Activated naive CD8-positive, alpha-beta T cell treated with anti-CD3 and anti-CD28 coated beads, Interleukin-2, amount 10 ng/mL, durations not matched to agents 7 days and 5 days (primary cell): ENCODE results near the gene CLSTN2. TPM values are rescaled to one million over a fixed set of nuclear protein-coding genes. Genes with fewer than 3 reads are reported as not detected.

Source experiments
- ATAC-seq: fragments of 150-1000 bp; cut with Tn5 transposase; one replicate; pipeline ENCODE4 v1.10.0; 2021; ENCODE audit warnings: low read depth, moderate library complexity
- POLR2A ChIA-PET: fragments of 350-600 bp; sonication (Branson Sonifier 250); formaldehyde crosslinking; loops from one replicate; lab custom pipeline; 2021; ENCODE audit warnings: antibody characterized with exemption; lab: Charles Lee
- DNase-seq: peaks from one replicate; pipeline ENCODE4 v3.0.0; 2021
- H3K27ac Mint-ChIP-seq: one replicate; pipeline ENCODE4 v1.8.0; 2022; ENCODE audit warnings: mild to moderate bottlenecking, mixed read lengths
- H3K27me3 Mint-ChIP-seq: one replicate; pipeline ENCODE4 v1.8.0; 2022; ENCODE audit warnings: mild to moderate bottlenecking, moderate library complexity, mixed read lengths
- H3K36me3 Mint-ChIP-seq: one replicate; pipeline ENCODE4 v1.8.0; 2021; ENCODE audit warnings: mild to moderate bottlenecking, mixed read lengths
- H3K4me1 Mint-ChIP-seq: one replicate; pipeline ENCODE4 v1.8.0; 2021; ENCODE audit warnings: mixed read lengths
- H3K4me3 Mint-ChIP-seq: one replicate; pipeline ENCODE4 v1.8.0; 2022; ENCODE audit warnings: mild to moderate bottlenecking, moderate library complexity, mixed read lengths
- H3K9me3 Mint-ChIP-seq: one replicate; pipeline ENCODE4 v1.8.0; 2021; ENCODE audit warnings: mixed read lengths
- total RNA-seq, 2 experiments: library from RNA; stranded (reverse); gene quantifications; one replicate each; pipeline ENCODE4 v1.2.3, GENCODE V29; 2021

The CLSTN2 gene
- total RNA-seq, 2 experiments from 2014 or later, result not detected

- Mint-ChIP-seq H3K9me3 (no peaks in the 10 kb centered on the region), H3K27me3 (peaks cover 2% of the 10 kb centered on the region), H3K36me3 (no peaks in the 10 kb centered on the region), H3K27ac (no peak overlapping the region), H3K4me3 (no peak overlapping the region), H3K4me1 (no peaks in the 10 kb centered on the region)
- DNase-seq (no peak), ATAC-seq (no peak)
- POLR2A ChIA-PET, result no interaction called here
Observed at GRCh38 chr3:140088513-140088912, 153.5 kb downstream of the CLSTN2 start.

GRCh38 chr3:140089403-140090072 lies 154.6 kb downstream of the CLSTN2 start:
- Mint-ChIP-seq H3K27ac (no peak overlapping the region), H3K36me3 (no peaks in the 10 kb centered on the region), H3K4me3 (no peak overlapping the region), H3K9me3 (no peaks in the 10 kb centered on the region), H3K4me1 (no peaks in the 10 kb centered on the region), H3K27me3 (peaks cover 2% of the 10 kb centered on the region)
- DNase-seq, result no peak
- no peak for ATAC-seq
- POLR2A ChIA-PET, result no interaction called here

GRCh38 chr3:140091143-140091542 lies 156.2 kb downstream of the CLSTN2 start:
- ATAC-seq (no peak), DNase-seq (no peak)
- H3K36me3 Mint-ChIP-seq, result no peaks in the 10 kb centered on the region
- H3K4me1 Mint-ChIP-seq, result no peaks in the 10 kb centered on the region
- peaks cover 4% of the 10 kb centered on the region for H3K27me3 Mint-ChIP-seq
- no peak overlapping the region for H3K27ac Mint-ChIP-seq
- POLR2A ChIA-PET, result no interaction called here
- no peaks in the 10 kb centered on the region for H3K9me3 Mint-ChIP-seq
- no peak overlapping the region for H3K4me3 Mint-ChIP-seq

- no peak overlapping the region for H3K27ac Mint-ChIP-seq
- POLR2A ChIA-PET, result no interaction called here
- no peaks in the 10 kb centered on the region for H3K36me3 Mint-ChIP-seq
- peaks cover 6% of the 10 kb centered on the region for H3K27me3 Mint-ChIP-seq
- no peak overlapping the region for H3K4me3 Mint-ChIP-seq
- ATAC-seq, result no peak
- H3K4me1 Mint-ChIP-seq, result no peaks in the 10 kb centered on the region
- DNase-seq, result no peak
- H3K9me3 Mint-ChIP-seq, result no peaks in the 10 kb centered on the region
Observed at GRCh38 chr3:140092848-140093536, 158.0 kb downstream of the CLSTN2 start.

- H3K27me3 Mint-ChIP-seq, result peaks cover 6% of the 10 kb centered on the region
- POLR2A ChIA-PET, result no interaction called here
- no peaks in the 10 kb centered on the region for H3K4me1 Mint-ChIP-seq
- H3K36me3 Mint-ChIP-seq, result no peaks in the 10 kb centered on the region
- DNase-seq (no peak), ATAC-seq (no peak)
- H3K4me3 Mint-ChIP-seq, result no peak overlapping the region
- no peaks in the 10 kb centered on the region for H3K9me3 Mint-ChIP-seq
- H3K27ac Mint-ChIP-seq, result no peak overlapping the region
Observed at GRCh38 chr3:140093742-140094141, 158.8 kb downstream of the CLSTN2 start.

GRCh38 chr3:140094487-140094886 lies 159.5 kb downstream of the CLSTN2 start:
- no peaks in the 10 kb centered on the region for H3K9me3 Mint-ChIP-seq
- no peaks in the 10 kb centered on the region for H3K4me1 Mint-ChIP-seq
- no peak overlapping the region for H3K4me3 Mint-ChIP-seq
- POLR2A ChIA-PET, result no interaction called here
- DNase-seq (no peak), ATAC-seq (no peak)
- no peak overlapping the region for H3K27ac Mint-ChIP-seq
- no peaks in the 10 kb centered on the region for H3K36me3 Mint-ChIP-seq
- H3K27me3 Mint-ChIP-seq, result peaks cover 6% of the 10 kb centered on the region

GRCh38 chr3:140096037-140096436 lies 161.1 kb downstream of the CLSTN2 start:
- Mint-ChIP-seq H3K4me3 (no peak overlapping the region), H3K27ac (no peak overlapping the region), H3K4me1 (no peaks in the 10 kb centered on the region), H3K36me3 (no peaks in the 10 kb centered on the region), H3K27me3 (peaks cover 4% of the 10 kb centered on the region), H3K9me3 (peaks cover 2% of the 10 kb centered on the region)
- POLR2A ChIA-PET, result no interaction called here
- DNase-seq (no peak), ATAC-seq (no peak)

- Mint-ChIP-seq H3K4me3 (no peak overlapping the region), H3K27me3 (peaks cover 7% of the 10 kb centered on the region), H3K9me3 (peaks cover 2% of the 10 kb centered on the region), H3K4me1 (no peaks in the 10 kb centered on the region), H3K27ac (no peak overlapping the region), H3K36me3 (no peaks in the 10 kb centered on the region)
- ATAC-seq (no peak), DNase-seq (no peak)
- POLR2A ChIA-PET, result no interaction called here
Observed at GRCh38 chr3:140097874-140098635, 163.1 kb downstream of the CLSTN2 start.

GRCh38 chr3:140100479-140100878 lies 165.5 kb downstream of the CLSTN2 start:
- no peak overlapping the region for H3K27ac Mint-ChIP-seq
- H3K27me3 Mint-ChIP-seq, result peaks cover 6% of the 10 kb centered on the region
- POLR2A ChIA-PET, result no interaction called here
- H3K36me3 Mint-ChIP-seq, result no peaks in the 10 kb centered on the region
- H3K9me3 Mint-ChIP-seq, result peaks cover 2% of the 10 kb centered on the region
- DNase-seq, result no peak
- no peaks in the 10 kb centered on the region for H3K4me1 Mint-ChIP-seq
- no peak for ATAC-seq
- no peak overlapping the region for H3K4me3 Mint-ChIP-seq

- no peak for ATAC-seq
- Mint-ChIP-seq H3K27me3 (peaks cover 3% of the 10 kb centered on the region), H3K4me1 (no peaks in the 10 kb centered on the region), H3K9me3 (peaks cover 2% of the 10 kb centered on the region), H3K36me3 (no peaks in the 10 kb centered on the region), H3K4me3 (no peak overlapping the region), H3K27ac (no peak overlapping the region)
- POLR2A ChIA-PET, result no interaction called here
- no peak for DNase-seq
Observed at GRCh38 chr3:140103166-140103565, 168.2 kb downstream of the CLSTN2 start.

- no peak for DNase-seq
- POLR2A ChIA-PET, result no interaction called here
- peaks cover 2% of the 10 kb centered on the region for H3K9me3 Mint-ChIP-seq
- no peak for ATAC-seq
- H3K4me3 Mint-ChIP-seq, result no peak overlapping the region
- peaks cover 6% of the 10 kb centered on the region for H3K27me3 Mint-ChIP-seq
- H3K36me3 Mint-ChIP-seq, result no peaks in the 10 kb centered on the region
- H3K27ac Mint-ChIP-seq, result no peak overlapping the region
- no peaks in the 10 kb centered on the region for H3K4me1 Mint-ChIP-seq
Observed at GRCh38 chr3:140103986-140104645, 169.1 kb downstream of the CLSTN2 start.

- no peaks in the 10 kb centered on the region for H3K9me3 Mint-ChIP-seq
- DNase-seq (no peak), ATAC-seq (no peak)
- peaks cover 5% of the 10 kb centered on the region for H3K27me3 Mint-ChIP-seq
- peaks cover 2% of the 10 kb centered on the region for H3K36me3 Mint-ChIP-seq
- POLR2A ChIA-PET, result no interaction called here
- H3K27ac Mint-ChIP-seq, result no peak overlapping the region
- no peaks in the 10 kb centered on the region for H3K4me1 Mint-ChIP-seq
- no peak overlapping the region for H3K4me3 Mint-ChIP-seq
Observed at GRCh38 chr3:140113996-140114788, 179.2 kb downstream of the CLSTN2 start.

GRCh38 chr3:140114789-140115080 lies 179.8 kb downstream of the CLSTN2 start:
- no peak for ATAC-seq
- Mint-ChIP-seq H3K4me1 (no peaks in the 10 kb centered on the region), H3K27me3 (peaks cover 3% of the 10 kb centered on the region), H3K4me3 (no peak overlapping the region), H3K9me3 (no peaks in the 10 kb centered on the region), H3K36me3 (peaks cover 1% of the 10 kb centered on the region), H3K27ac (no peak overlapping the region)
- POLR2A ChIA-PET, result no interaction called here
- no peak for DNase-seq
